NB4 (cell line): ENCODE measurements around the gene ANKRD11.

Experiments
- DNase-seq: peaks from one replicate; pipeline ENCODE4 v3.0.0; 2010; ENCODE audit warnings: low read depth
- H3K4me3 ChIP-seq: one replicate; pipeline ENCODE4 v1.5.1; 2011; ENCODE audit warnings: mild to moderate bottlenecking, low read depth, low read length, moderate library complexity
- MAX ChIP-seq: IDR thresholded peaks from 2 replicates; pipeline ENCODE4 v1.6.1; 2011; ENCODE audit warnings: low read depth, low read length
- MYC ChIP-seq: IDR thresholded peaks from 2 replicates; pipeline ENCODE4 v1.6.1; 2011; ENCODE audit warnings: low read depth, low read length
- POLR2A ChIP-seq: IDR thresholded peaks from 2 replicates; pipeline ENCODE4 v1.6.1; 2011; ENCODE audit warnings: mild to moderate bottlenecking; ENCODE audit not compliant: insufficient read length; ENCODE audit errors: extremely low read depth
- TF ChIP-seq, protein P1 (sequence below): IDR thresholded peaks from one replicate; pipeline ENCODE4 v1.5.1; 2012; ENCODE audit warnings: low read depth, low read length

The ANKRD11 gene

DNA sequence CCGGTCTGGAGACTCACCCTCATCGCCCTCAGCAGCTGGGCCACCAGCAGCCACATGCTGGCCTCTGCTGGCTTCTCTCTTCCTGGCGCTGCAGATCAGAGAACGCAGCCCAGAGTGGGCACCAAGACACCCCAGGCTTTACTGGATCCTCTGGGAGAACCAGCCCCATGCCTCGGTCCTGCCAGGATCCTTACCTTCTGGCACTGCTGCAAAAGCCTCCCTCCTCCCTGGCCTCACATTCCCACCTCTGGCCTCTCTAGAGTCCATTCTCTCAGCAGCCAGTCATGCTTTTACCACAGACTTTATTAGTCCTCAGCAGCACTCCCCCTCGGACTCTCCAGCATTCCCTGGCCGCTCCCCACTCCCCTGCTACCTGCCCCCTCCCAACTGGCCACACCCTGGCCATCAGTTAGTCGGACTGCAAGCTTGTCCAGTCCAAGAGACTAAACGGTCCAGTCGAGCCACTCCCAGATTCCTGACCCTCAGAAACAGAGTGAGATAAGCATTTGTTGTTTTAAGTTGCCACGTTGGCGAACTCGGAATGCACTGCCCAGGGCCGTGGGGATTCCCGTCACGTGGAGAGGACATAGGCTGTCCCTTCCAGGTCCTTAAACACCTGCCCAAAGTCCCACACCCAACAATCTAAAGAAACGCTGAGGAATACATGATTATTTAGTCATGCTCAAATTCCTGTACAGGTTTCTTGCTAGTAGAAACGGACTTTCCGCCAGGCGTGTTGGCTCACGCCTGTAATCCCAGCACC, 11.9 kb upstream of the ANKRD11 start:
- no peak for DNase-seq
- TF ChIP-seq, protein P1, sequence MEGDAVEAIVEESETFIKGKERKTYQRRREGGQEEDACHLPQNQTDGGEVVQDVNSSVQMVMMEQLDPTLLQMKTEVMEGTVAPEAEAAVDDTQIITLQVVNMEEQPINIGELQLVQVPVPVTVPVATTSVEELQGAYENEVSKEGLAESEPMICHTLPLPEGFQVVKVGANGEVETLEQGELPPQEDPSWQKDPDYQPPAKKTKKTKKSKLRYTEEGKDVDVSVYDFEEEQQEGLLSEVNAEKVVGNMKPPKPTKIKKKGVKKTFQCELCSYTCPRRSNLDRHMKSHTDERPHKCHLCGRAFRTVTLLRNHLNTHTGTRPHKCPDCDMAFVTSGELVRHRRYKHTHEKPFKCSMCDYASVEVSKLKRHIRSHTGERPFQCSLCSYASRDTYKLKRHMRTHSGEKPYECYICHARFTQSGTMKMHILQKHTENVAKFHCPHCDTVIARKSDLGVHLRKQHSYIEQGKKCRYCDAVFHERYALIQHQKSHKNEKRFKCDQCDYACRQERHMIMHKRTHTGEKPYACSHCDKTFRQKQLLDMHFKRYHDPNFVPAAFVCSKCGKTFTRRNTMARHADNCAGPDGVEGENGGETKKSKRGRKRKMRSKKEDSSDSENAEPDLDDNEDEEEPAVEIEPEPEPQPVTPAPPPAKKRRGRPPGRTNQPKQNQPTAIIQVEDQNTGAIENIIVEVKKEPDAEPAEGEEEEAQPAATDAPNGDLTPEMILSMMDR: no peak
- TF ChIP-seq MAX (no peak), MYC (no peak), POLR2A (no peak)
- H3K4me3 ChIP-seq: no peak overlapping the region

DNA sequence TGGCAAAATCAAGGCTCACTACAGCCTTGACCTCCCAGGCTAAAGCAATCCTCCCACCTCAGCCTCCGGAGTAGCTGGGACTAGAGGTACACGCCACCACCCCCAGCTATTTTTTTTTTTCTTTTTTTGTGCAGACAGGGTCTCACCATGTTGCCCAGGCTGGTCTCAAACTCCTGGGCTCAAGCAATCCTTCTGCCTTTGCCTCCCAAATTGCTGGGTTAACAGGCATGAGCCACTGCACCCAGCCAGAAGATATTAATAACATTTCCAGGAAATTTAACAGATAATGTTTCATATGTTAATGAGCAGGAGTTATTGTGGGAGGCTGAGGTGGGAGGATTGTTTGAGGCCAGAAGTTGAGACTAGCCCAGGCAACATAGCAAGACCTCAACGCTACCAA, 9.4 kb upstream of the ANKRD11 start:
- TF ChIP-seq MAX: no peak
- no peak for TF ChIP-seq MYC
- TF ChIP-seq POLR2A: no peak
- TF ChIP-seq, protein P1: no peak
- no peak for DNase-seq
- H3K4me3 ChIP-seq: no peak overlapping the region

- DNase-seq: no peak
- H3K4me3 ChIP-seq: no peak overlapping the region
- TF ChIP-seq POLR2A: no peak
- no peak for TF ChIP-seq MYC
- no peak for TF ChIP-seq MAX
- TF ChIP-seq, protein P1: no peak
These were observed 8.5 kb upstream of the ANKRD11 start for GRCh38 chr16:89498839-89499238.

DNA sequence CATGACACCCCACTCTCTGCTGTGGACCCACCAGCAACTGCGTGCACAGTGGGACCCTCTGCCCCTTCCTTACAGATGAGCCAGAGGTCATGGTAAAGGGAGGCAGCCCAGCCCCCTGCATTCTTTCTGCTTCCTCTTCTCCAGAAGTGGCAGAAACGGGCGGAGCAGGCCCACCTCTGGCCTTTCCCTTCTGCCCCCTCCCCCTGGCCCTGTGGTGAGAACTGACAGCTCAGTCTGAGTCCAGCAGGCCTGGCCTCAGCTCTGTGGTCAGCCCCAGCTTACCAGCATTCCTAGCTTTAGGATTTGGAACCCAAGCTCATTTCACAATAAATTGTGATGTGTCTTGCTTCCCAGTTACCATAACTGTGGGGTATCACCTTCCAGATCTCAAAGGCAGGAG, 4.8 kb upstream of the ANKRD11 start:
- no peak overlapping the region for H3K4me3 ChIP-seq
- TF ChIP-seq MYC: no peak
- TF ChIP-seq, protein P1: no peak
- no peak for TF ChIP-seq MAX
- no peak for TF ChIP-seq POLR2A
- no peak for DNase-seq

DNA sequence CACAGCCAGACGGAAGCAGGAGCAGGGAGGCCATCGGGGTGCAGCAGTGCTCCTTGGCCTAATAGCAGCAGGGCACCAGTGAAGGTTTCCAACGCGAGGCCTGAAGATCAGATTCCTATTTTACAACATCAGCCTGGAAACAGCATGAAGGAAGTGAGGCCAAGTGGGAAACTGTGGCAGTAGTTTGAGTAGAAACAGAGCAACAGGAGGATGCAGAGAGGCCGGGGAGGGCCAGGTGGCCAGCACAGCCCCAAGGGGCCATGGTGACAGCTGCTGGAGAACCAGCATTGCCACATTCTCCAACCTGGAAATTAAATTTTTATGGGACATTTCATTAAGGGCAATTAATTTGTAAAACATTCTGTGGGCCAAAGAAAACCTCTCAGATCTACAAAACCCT, 3.4 kb upstream of the ANKRD11 start:
- no peak for DNase-seq
- no peak overlapping the region for H3K4me3 ChIP-seq
- TF ChIP-seq, protein P1: no peak
- TF ChIP-seq MAX: no peak
- no peak for TF ChIP-seq MYC
- TF ChIP-seq POLR2A: no peak
